Stimulated activated CD8-positive, alpha-beta memory T cell treated with anti-CD3 and anti-CD28 coated beads, Interleukin-15, amount 100 ng/mL, for 4 hours (primary cell): ENCODE measurements around the gene CLRN2.
"Not testable (repeated sequence)": the region's sequence is repeated elsewhere in the genome, so short reads cannot be mapped to it uniquely, and the experiment has no call there.

Experiments
- DNase-seq, 2 donors: peaks; one replicate each; pipeline ENCODE4 v3.0.0-alpha.2; 2020; ENCODE audit warnings: low read depth in 2 of 2

The CLRN2 gene

DNA sequence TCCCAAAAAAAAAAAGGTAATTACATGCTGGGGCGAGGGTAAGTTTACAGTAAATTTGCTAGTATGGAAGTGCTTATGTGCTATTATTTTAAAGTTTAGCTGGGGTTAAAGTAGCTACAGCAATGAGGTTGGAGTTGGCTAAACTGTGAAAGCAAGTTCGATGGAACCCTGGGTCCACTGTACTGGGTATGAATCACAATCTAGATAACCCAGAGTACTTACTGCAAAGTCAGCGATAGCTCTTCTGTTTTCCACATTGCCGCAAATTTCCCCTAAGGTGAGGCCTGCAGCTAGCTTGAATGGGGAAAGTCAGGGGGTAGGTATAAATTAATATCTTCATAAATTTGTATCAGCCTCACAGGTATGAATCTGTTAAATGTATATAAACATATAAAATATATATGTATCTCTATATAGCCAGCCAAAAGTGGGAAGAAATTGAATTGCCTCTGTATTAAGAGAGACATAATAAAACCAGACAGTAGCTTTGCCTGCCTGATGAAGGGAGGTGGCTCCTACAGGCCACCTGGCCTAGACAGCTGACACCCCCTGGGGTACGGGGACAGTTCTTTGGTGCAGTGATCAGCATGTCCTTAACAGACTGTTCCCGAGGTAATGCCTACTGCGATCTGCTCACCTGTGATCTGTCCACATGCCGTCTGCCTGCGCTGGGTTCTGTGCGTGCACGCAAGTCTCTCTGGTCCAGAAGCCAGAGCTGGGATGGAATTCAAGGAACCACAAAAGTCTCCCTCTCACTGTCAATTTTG is 30.6 kb downstream of the CLRN2 start:
- no peak for DNase-seq

- no peak for DNase-seq
Observed at GRCh38 chr4:17546222-17546621, 31.3 kb downstream of the CLRN2 start.

DNA sequence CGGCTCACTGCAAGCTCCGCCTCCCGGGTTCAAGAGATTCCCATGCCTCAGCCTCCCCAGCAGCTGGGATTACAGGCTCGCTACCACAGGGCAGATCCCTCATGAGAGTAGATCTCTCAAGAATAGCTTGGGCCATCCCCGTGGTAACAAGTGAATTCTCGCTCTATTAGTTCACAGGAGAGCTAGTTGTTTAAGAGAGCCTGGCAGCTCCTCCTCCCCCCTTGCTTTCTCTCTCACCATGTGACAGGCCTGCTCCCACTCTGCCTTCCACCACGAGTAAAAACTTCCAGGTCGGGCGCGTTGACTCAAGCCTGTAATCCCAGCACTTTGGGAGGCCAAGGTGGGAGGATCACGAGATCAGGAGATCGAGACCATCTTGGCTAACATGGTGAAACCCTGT is 31.7 kb downstream of the CLRN2 start:
- DNase-seq, result no peak

DNA sequence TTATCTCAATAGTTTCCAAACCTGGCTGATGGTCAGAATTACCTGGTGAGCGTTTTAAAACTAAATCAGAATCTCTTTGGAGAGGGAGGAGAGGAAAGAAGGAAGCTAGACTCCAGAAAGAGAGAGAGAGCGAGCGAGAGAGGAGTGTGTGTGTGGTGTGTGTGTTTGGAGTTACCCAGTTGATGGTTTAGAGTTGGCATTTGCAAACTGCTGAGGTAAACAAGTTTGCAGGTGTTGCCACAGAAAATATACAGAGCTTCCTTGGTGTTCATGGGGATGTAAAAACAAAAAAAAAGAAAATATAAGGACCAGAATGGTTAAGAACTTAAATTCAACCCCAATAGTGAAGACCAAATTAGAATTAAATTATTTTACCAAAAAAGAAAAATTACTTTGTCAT is 35.6 kb downstream of the CLRN2 start:
- DNase-seq, result no peak

GRCh38 chr4:17552427-17552826 is 37.5 kb downstream of the CLRN2 start:
- no peak for DNase-seq

- no peak for DNase-seq
Observed at GRCh38 chr4:17554568-17554967, 39.6 kb downstream of the CLRN2 start.

DNA sequence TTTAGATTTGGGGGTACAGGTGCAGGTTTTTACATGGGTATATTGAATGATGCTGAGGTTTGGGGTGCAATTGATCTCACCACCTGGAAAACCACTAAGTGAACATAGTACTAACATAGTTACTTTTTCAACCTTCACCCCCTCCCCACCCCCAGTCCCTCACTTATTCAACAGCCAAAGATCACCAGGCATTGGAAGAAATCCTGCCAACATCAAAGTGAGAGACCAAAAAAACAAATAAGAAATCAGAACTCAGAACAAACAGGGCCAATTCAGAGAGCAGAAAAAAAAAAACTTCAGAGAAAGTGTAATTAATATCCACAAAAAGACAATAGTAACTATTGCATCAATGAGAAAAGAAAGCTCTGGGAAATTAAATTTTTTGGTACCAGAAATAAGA is 41.5 kb downstream of the CLRN2 start:
- DNase-seq, result no peak

DNA sequence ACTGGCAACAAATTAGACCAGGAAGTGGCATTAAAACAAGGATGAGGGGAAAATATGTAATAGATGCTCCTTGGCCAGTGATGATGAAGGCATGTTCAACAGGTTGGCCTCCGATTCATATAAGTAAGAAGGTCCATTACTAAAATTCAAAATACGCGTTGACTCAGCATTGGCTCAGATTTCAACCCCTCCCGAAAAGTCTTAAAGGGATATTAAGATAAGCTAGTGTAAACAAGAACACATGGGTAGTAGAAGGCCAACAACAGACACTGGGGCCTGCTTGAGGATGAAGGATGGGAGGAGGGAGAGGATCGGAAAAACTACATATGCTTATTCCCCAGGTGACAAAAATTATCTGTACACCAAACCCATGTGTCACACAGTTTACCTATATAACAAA is 42.9 kb downstream of the CLRN2 start:
- no peak for DNase-seq

- no peak for DNase-seq
Observed at GRCh38 chr4:17558941-17559708, 44.2 kb downstream of the CLRN2 start.

DNA sequence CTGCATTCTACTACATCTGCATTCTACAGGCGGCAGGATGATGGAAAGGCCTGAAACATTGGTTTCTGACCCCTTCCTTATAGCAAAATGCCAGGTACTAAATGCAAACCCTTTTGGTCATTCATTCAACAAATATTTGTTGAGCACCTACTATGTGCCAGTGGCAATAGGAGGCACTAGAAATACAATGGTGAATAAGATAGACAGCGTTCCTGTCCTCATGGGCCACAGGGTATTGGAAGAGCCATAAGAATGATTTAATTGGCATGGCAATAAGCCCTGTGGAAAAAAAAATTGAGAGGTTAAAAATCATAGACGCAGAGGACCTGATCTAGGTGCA is 44.7 kb downstream of the CLRN2 start:
- DNase-seq, result no peak

DNA sequence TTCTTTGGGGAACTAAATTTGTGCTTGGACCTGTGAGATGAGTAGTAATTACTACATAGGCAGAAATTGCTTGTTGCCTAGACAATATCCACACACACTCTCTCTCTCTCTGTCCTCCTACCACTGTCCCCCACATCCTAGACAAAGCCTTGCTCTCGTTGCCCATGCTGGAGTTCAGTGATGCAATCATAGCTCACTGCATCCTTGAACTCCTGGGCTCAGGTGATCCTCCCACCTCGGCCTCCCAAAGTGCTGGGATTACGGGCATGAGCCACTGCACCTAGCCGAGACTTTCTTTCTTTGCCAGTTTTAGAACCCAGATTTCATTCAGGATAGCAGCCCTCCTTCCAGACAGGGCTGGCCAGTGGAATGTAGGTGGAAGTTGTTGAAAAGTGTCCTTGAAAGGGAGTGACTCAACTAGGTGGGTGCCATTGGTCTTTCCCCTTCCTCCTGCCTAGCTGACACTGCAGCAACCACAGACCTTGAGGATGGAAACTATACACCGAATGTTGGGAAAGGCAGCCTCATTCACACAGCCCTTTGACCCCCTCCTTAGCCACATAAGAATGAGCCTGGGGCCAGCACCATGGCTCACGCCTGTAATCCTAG is 45.2 kb downstream of the CLRN2 start:
- DNase-seq, result no peak

DNA sequence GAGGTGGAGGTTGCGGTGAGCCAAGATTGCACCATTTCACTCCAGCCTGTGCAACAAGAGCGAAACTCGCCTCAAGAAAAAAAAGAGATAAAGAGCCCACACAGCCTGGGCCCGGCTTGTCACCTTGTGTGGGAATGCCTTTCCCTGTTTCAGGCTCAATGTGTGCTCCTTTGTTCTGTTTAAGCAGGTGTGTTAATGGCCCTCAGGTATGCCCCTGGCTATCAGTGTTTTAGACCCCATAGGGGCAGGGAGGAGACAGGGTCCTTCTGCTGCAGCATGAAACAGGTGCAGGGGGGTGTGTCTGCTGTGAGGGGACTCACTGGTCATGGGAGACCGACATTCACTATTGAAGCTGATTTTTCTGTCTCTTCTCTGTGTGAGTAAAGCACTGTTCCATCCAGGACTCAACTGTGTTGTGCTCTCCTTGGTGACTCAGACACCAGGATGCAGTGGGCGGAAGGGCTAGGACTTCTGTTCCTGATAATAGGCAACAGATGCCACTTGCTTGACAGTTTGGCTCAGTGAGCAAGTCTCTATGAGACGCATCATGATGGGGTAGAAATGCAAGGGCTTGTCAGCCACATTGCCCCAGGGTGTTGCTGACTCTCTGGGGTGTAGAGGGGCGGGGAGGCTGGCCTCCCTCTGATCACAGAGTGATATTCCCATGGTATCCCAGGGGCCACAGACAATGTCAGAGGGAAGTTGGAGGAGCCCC is 46.4 kb downstream of the CLRN2 start:
- no peak for DNase-seq

DNA sequence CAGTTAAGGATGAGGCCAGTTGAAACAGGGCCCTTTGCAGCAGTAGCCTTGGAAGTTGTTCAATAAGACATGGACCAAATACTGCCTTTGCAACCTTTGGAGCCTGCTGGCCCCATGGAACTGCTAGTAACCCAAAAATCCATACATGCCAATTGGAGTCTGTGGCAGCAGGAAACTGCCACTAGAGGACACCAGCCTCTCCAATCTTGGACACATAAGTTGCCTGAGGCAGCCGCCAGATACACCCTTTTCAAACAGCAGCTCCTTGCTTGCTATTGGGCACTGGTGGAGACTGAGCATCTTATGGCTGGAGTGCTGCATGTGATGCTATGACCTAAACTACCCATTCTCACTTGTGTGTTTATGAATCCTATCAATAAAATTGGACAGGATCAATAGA is 47.2 kb downstream of the CLRN2 start:
- DNase-seq, result no peak

GRCh38 chr4:17565846-17566245 is 50.9 kb downstream of the CLRN2 start:
- no peak for DNase-seq

DNA sequence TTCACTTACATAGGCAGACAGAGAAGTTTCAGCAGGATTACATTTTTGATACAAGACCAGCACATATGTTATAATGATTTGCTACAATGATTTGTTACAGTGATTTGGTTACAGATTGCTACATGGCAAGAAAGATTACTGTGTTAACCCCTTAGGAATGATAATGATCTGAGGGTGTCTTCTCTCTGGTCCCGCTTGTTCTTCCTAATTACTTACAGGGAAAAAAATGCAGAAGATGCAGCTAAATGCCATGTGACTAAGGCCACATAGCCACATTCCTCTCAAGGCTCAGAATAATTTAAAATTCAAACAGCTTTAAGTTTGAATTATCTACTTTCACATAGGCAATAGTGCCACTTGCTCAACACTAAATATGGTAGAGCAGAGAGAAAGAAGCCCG is 52.3 kb downstream of the CLRN2 start:
- DNase-seq, result no peak

DNA sequence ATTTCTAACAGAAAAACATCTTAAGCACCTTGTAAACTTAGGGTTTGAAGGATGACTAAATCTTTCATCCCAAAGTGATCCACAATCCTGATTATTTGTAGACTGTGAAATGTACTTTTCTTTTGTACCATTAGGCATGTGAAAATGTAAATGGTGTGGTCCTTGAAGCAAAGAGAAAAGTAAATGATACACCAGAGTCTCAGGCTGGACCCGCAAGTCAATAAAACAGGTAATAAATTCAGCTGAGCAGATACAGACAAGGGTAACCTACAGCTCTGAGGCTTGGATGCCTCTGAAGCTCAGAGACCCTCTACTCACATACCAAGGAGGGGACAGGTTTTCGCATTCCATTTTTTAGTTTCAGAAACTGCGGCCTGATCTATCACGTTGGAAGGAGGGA is 59.2 kb downstream of the CLRN2 start:
- no peak for DNase-seq

- not testable (repeated sequence) for DNase-seq
Observed at GRCh38 chr4:17575177-17575576, 60.2 kb downstream of the CLRN2 start.
